Smooth muscle cell (in vitro differentiated cells): ENCODE measurements around the gene SETD6. TPM values are rescaled to one million over a fixed set of nuclear protein-coding genes. Genes with fewer than 3 reads are reported as not detected.

Source experiments
- DNase-seq: peaks from one replicate; lab custom pipeline; 2025; ENCODE audit not compliant: unreplicated experiment; lab: John Stamatoyannopoulos, UW
- H2AFZ ChIP-seq: fragments of 200-600 bp; sonication (generic); 2 replicates; pipeline ENCODE4 v1.6.0; 2016; ENCODE audit warnings: antibody characterized with exemption, low read depth, mild to moderate bottlenecking
- H3F3A ChIP-seq: fragments of 200-600 bp; sonication (generic); 2 replicates; pipeline ENCODE4 v1.6.0; 2017; ENCODE audit warnings: antibody characterized with exemption, low read depth
- H3K27ac ChIP-seq: fragments of 200-600 bp; sonication (generic); 2 replicates; pipeline ENCODE4 v1.5.1; 2016; ENCODE audit warnings: low read depth, mild to moderate bottlenecking
- H3K27me3 ChIP-seq: fragments of 200-600 bp; sonication (generic); 2 replicates; pipeline ENCODE4 v1.6.1; 2016; ENCODE audit warnings: low read depth, mild to moderate bottlenecking
- H3K36me3 ChIP-seq: fragments of 200-600 bp; sonication (generic); 2 replicates; pipeline ENCODE4 v1.5.1; 2016; ENCODE audit warnings: low read depth
- H3K4me1 ChIP-seq: fragments of 200-600 bp; sonication (generic); 2 replicates; pipeline ENCODE4 v1.5.1; 2016; ENCODE audit warnings: low read depth
- H3K4me2 ChIP-seq: fragments of 200-600 bp; sonication (generic); 2 replicates; pipeline ENCODE4 v1.6.0; 2016; ENCODE audit warnings: mild to moderate bottlenecking
- H3K4me3 ChIP-seq: fragments of 200-600 bp; sonication (generic); 2 replicates; pipeline ENCODE4 v1.5.1; 2016; ENCODE audit warnings: mild to moderate bottlenecking
- H3K79me2 ChIP-seq: fragments of 200-600 bp; sonication (generic); 2 replicates; pipeline ENCODE4 v1.6.0; 2016; ENCODE audit warnings: low read depth, mild to moderate bottlenecking
- H3K9ac ChIP-seq: fragments of 200-600 bp; sonication (generic); 2 replicates; pipeline ENCODE4 v1.6.0; 2016; ENCODE audit warnings: low read depth
- H3K9me3 ChIP-seq: fragments of 200-600 bp; sonication (generic); replicated peaks from 2 replicates; pipeline ENCODE4 v1.5.1; 2016; ENCODE audit warnings: low read depth
- H4K20me1 ChIP-seq: fragments of 200-600 bp; sonication (generic); 2 replicates; pipeline ENCODE4 v1.6.0; 2016; ENCODE audit warnings: low read depth
- WGBS: methylation state at CpG from one replicate; pipeline ENCODE4 v1.1.7; 2016; ENCODE audit warnings: low lambda C conversion rate; 5-methylcytosine and 5-hydroxymethylcytosine counted together
- polyA plus RNA-seq: library from polyadenylated mRNA; unstranded; fragments of >200 nt; fragmentation: Nextera tagmentation; extraction: Ambion mirVana; gene quantifications from 2 replicates; pipeline ENCODE4 v1.2.1, GENCODE V29; 2016
- total RNA-seq: library from RNA; depleted of rRNA; stranded (reverse); fragments of >200 nt; gene quantifications from 2 replicates; pipeline ENCODE4 v1.2.3, GENCODE V29; 2014
- TF ChIP-seq, protein P1 (sequence below): fragments of 200-600 bp; sonication (generic); IDR thresholded peaks from 2 replicates; pipeline ENCODE4 v1.5.1; 2017; ENCODE audit warnings: borderline replicate concordance, mild to moderate bottlenecking, antibody characterized with exemption; ENCODE audit not compliant: insufficient read depth, poor library complexity, severe bottlenecking

The SETD6 gene
- total and polyA plus RNA-seq, 2 experiments from 2014 or later, result 6.8 to 8.4 TPM

- no peaks in the 10 kb centered on the region for H3K4me1 ChIP-seq
- no peaks in the 10 kb centered on the region for H3K9me3 ChIP-seq
- no peak overlapping the region for H3K4me2 ChIP-seq
- H3K4me3 ChIP-seq, result no peak overlapping the region
- WGBS, result 95% methylated on average over 5 of the region's 5 CpGs
- DNase-seq, result no peak
- H2AFZ ChIP-seq, result no peak overlapping the region
- peaks cover 25% of the 10 kb centered on the region for H3K79me2 ChIP-seq
- peaks cover 8% of the 10 kb centered on the region for H4K20me1 ChIP-seq
- no peak overlapping the region for H3K9ac ChIP-seq
- TF ChIP-seq, protein P1, sequence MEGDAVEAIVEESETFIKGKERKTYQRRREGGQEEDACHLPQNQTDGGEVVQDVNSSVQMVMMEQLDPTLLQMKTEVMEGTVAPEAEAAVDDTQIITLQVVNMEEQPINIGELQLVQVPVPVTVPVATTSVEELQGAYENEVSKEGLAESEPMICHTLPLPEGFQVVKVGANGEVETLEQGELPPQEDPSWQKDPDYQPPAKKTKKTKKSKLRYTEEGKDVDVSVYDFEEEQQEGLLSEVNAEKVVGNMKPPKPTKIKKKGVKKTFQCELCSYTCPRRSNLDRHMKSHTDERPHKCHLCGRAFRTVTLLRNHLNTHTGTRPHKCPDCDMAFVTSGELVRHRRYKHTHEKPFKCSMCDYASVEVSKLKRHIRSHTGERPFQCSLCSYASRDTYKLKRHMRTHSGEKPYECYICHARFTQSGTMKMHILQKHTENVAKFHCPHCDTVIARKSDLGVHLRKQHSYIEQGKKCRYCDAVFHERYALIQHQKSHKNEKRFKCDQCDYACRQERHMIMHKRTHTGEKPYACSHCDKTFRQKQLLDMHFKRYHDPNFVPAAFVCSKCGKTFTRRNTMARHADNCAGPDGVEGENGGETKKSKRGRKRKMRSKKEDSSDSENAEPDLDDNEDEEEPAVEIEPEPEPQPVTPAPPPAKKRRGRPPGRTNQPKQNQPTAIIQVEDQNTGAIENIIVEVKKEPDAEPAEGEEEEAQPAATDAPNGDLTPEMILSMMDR, result no peak
- H3F3A ChIP-seq, result no peaks in the 10 kb centered on the region
- peaks cover 51% of the 10 kb centered on the region for H3K36me3 ChIP-seq
- H3K27ac ChIP-seq, result no peak overlapping the region
- no peaks in the 10 kb centered on the region for H3K27me3 ChIP-seq
Observed at GRCh38 chr16:58530179-58530578, 14.9 kb downstream of the SETD6 start.

DNA sequence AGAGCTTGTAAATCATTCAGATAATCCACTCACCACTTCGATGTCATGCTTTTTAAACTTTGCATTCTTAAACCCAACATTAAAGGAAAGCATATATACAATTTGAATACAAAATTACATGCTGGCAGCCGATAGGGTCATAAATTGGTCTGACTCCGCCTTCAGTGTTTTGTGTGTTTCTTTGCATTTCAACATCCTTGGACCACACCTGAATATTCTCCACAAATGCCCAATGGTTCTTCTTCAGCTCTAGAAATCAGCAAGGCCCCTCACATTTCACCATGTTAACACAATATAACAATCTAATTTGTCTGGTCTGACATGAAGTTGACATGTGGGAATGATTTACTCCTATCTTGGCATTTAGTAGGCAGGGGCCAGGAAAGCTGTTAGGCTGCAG, 17.1 kb downstream of the SETD6 start:
- Histone ChIP-seq H4K20me1 (peaks cover 8% of the 10 kb centered on the region), H3K9ac (no peak overlapping the region), H3K27me3 (no peaks in the 10 kb centered on the region), H3K27ac (no peak overlapping the region), H3K4me1 (no peaks in the 10 kb centered on the region), H3K4me2 (no peak overlapping the region), H2AFZ (no peak overlapping the region), H3K4me3 (no peak overlapping the region), H3K36me3 (peaks cover 61% of the 10 kb centered on the region), H3F3A (no peaks in the 10 kb centered on the region), H3K79me2 (peaks cover 25% of the 10 kb centered on the region), H3K9me3 (no peaks in the 10 kb centered on the region)
- TF ChIP-seq, protein P1, result no peak
- 90% methylated on average over 3 of the region's 3 CpGs for WGBS
- no peak for DNase-seq

GRCh38 chr16:58533751-58534470, 18.6 kb downstream of the SETD6 start:
- Histone ChIP-seq H3K9ac (no peak overlapping the region), H3K36me3 (peaks cover 58% of the 10 kb centered on the region), H3K4me1 (no peaks in the 10 kb centered on the region), H3F3A (no peaks in the 10 kb centered on the region), H2AFZ (no peak overlapping the region), H3K9me3 (no peaks in the 10 kb centered on the region), H3K27me3 (no peaks in the 10 kb centered on the region), H3K4me3 (no peak overlapping the region), H3K79me2 (peaks cover 15% of the 10 kb centered on the region), H3K27ac (no peak overlapping the region), H3K4me2 (no peak overlapping the region), H4K20me1 (peaks cover 8% of the 10 kb centered on the region)
- DNase-seq, result no peak
- 97% methylated on average over 14 of the region's 14 CpGs for WGBS
- TF ChIP-seq, protein P1, result no peak

DNA sequence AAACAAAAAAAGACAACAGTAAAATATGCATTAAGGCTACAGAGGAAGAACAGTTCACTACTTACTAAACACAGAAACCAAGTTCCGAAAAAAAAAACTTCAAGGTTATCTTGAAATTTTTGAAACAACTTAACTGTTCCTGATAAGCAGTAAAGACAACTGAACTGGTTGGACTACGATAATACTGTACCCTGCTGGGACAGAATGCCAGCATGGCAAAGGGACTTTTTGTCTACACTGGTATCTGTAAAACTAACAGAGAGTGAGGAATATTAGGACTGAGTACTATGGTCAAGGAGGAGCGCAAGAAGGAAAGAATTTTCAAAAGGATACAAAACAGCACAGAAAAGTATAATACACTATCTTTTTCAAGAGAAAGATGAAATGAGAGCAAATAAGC, 19.8 kb downstream of the SETD6 start:
- no peak overlapping the region for H3K4me3 ChIP-seq
- no peak overlapping the region for H2AFZ ChIP-seq
- H3K4me1 ChIP-seq, result no peaks in the 10 kb centered on the region
- H3K36me3 ChIP-seq, result peaks cover 54% of the 10 kb centered on the region
- H3F3A ChIP-seq, result no peaks in the 10 kb centered on the region
- H3K9ac ChIP-seq, result no peak overlapping the region
- no peaks in the 10 kb centered on the region for H3K27me3 ChIP-seq
- DNase-seq, result no peak
- H4K20me1 ChIP-seq, result peaks cover 8% of the 10 kb centered on the region
- WGBS, result 99% methylated on average over 3 of the region's 3 CpGs
- TF ChIP-seq, protein P1, result no peak
- H3K27ac ChIP-seq, result no peak overlapping the region
- no peak overlapping the region for H3K4me2 ChIP-seq
- peaks cover 9% of the 10 kb centered on the region for H3K79me2 ChIP-seq
- no peaks in the 10 kb centered on the region for H3K9me3 ChIP-seq
